SK-N-MC (cell line): ENCODE data around the gene SERINC3.

Source experiments
- DNase-seq: peaks from one replicate; pipeline ENCODE4 v3.0.0-alpha.2; 2011; ENCODE audit warnings: low read depth, low spot score
- H3K27ac ChIP-seq: fragments of 200-600 bp; sonication (generic); 2 replicates; pipeline ENCODE4 v1.5.1; 2016; ENCODE audit warnings: mixed run types
- H3K36me3 ChIP-seq: fragments of 200-600 bp; sonication (generic); 2 replicates; pipeline ENCODE4 v1.6.1; 2017; ENCODE audit warnings: antibody characterized with exemption, low read length, mixed read lengths; ENCODE audit not compliant: insufficient read depth
- H3K4me3 ChIP-seq: fragments of 200-600 bp; sonication (generic); 2 replicates; pipeline ENCODE4 v1.5.1; 2016
- H3K9ac ChIP-seq: fragments of 200-600 bp; sonication (generic); 2 replicates; pipeline ENCODE4 v1.8.0; 2017; ENCODE audit warnings: mixed run types, mixed read lengths; ENCODE audit not compliant: insufficient read length
- H3K9me3 ChIP-seq: fragments of 200-600 bp; sonication (generic); 2 replicates; pipeline ENCODE4 v1.6.1; 2017; ENCODE audit warnings: low read depth, mild to moderate bottlenecking, antibody characterized with exemption, low read length, moderate library complexity, mixed read lengths
- EZH2 ChIP-seq: fragments of 200-600 bp; sonication (generic); IDR thresholded peaks from one replicate; pipeline ENCODE4 v1.6.1; 2017; ENCODE audit warnings: antibody characterized with exemption
- FOXP2 ChIP-seq: optimal IDR thresholded peaks from 2 replicates; pipeline ENCODE3; 2011; ENCODE audit warnings: mild to moderate bottlenecking, moderate library complexity; ENCODE audit not compliant: insufficient read depth; ENCODE audit errors: extremely low read length, control extremely low read depth
- POLR2AphosphoS5 ChIP-seq: IDR thresholded peaks from 2 replicates; pipeline ENCODE4 v1.6.1; 2012; ENCODE audit warnings: mild to moderate bottlenecking, low read depth, low read length, borderline replicate concordance

The SERINC3 gene

GRCh38 chr20:44526129-44526528 is 4.3 kb upstream of the SERINC3 start:
- no peak for TF ChIP-seq EZH2
- TF ChIP-seq FOXP2, result no peak
- TF ChIP-seq POLR2AphosphoS5, result no peak
- DNase-seq, result no peak
- Histone ChIP-seq H3K4me3 (no peak overlapping the region), H3K36me3 (no peaks in the 10 kb centered on the region), H3K9me3 (no peaks in the 10 kb centered on the region), H3K27ac (no peak overlapping the region), H3K9ac (no peak overlapping the region)

GRCh38 chr20:44523746-44524145 is 1.9 kb upstream of the SERINC3 start:
- Histone ChIP-seq H3K9ac (no peak overlapping the region), H3K27ac (no peak overlapping the region)
- TF ChIP-seq FOXP2 (no peak), POLR2AphosphoS5 (no peak), EZH2 (no peak)

GRCh38 chr20:44522841-44523240 is 971 bp upstream of the SERINC3 start:
- TF ChIP-seq POLR2AphosphoS5 (no peak), EZH2 (no peak), FOXP2 (no peak)
- no peak overlapping the region for H3K27ac ChIP-seq
- no peak overlapping the region for H3K9ac ChIP-seq
- H3K36me3 ChIP-seq, result 0 out of 2 replicates have a peak, but pooled peaks cover 2% of the 10 kb centered on the region
- no peaks in the 10 kb centered on the region for H3K9me3 ChIP-seq
- no peak for DNase-seq
- H3K4me3 ChIP-seq, result no peak overlapping the region

More at GRCh38 chr20:44523746-44524145, 1.9 kb upstream of the SERINC3 start:
- Histone ChIP-seq H3K4me3 (no peak overlapping the region), H3K9me3 (no peaks in the 10 kb centered on the region), H3K36me3 (0 out of 2 replicates have a peak, but pooled peaks cover 2% of the 10 kb centered on the region)
- no peak for DNase-seq

GRCh38 chr20:44520881-44521280 is 989 bp downstream of the SERINC3 start:
- no peak for DNase-seq
- H3K36me3 ChIP-seq, result 0 out of 2 replicates have a peak, but pooled peaks cover 2% of the 10 kb centered on the region
- no peak overlapping the region for H3K27ac ChIP-seq
- TF ChIP-seq POLR2AphosphoS5, result no peak
- no peak for TF ChIP-seq EZH2
- TF ChIP-seq FOXP2, result no peak
- H3K9ac ChIP-seq, result peak overlapping the region; percentile 96
- no peaks in the 10 kb centered on the region for H3K9me3 ChIP-seq
- peak overlapping the region; percentile 97 for H3K4me3 ChIP-seq

- no peak overlapping the region for H3K27ac ChIP-seq
- H3K4me3 ChIP-seq, result no peak overlapping the region
- DNase-seq, result no peak
- no peaks in the 10 kb centered on the region for H3K9me3 ChIP-seq
- no peak overlapping the region for H3K9ac ChIP-seq
- H3K36me3 ChIP-seq, result peaks cover 2% of the 10 kb centered on the region; the same call in 1 of the 2 replicates
- no peak for TF ChIP-seq POLR2AphosphoS5
- no peak for TF ChIP-seq EZH2
- TF ChIP-seq FOXP2, result no peak
Observed at GRCh38 chr20:44518248-44518647, 3.6 kb downstream of the SERINC3 start.

GRCh38 chr20:44517454-44517853 is 4.4 kb downstream of the SERINC3 start:
- DNase-seq, result no peak
- no peak overlapping the region for H3K9ac ChIP-seq
- TF ChIP-seq FOXP2, result no peak
- no peak for TF ChIP-seq POLR2AphosphoS5
- no peak for TF ChIP-seq EZH2
- H3K9me3 ChIP-seq, result no peaks in the 10 kb centered on the region
- no peak overlapping the region for H3K4me3 ChIP-seq
- no peak overlapping the region for H3K27ac ChIP-seq
- H3K36me3 ChIP-seq, result peaks cover 2% of the 10 kb centered on the region; the same call in 1 of the 2 replicates

GRCh38 chr20:44516491-44516890 is 5.4 kb downstream of the SERINC3 start:
- Histone ChIP-seq H3K36me3 (peaks cover 2% of the 10 kb centered on the region; the same call in 1 of the 2 replicates), H3K27ac (no peak overlapping the region), H3K9ac (no peak overlapping the region), H3K4me3 (no peak overlapping the region), H3K9me3 (no peaks in the 10 kb centered on the region)
- DNase-seq, result no peak
- no peak for TF ChIP-seq POLR2AphosphoS5
- TF ChIP-seq FOXP2, result no peak
- TF ChIP-seq EZH2, result no peak

GRCh38 chr20:44513871-44514270 is 8.0 kb downstream of the SERINC3 start:
- H3K9me3 ChIP-seq, result no peaks in the 10 kb centered on the region
- TF ChIP-seq FOXP2 (no peak), EZH2 (no peak), POLR2AphosphoS5 (no peak)
- H3K36me3 ChIP-seq, result peaks cover 22% of the 10 kb centered on the region
- H3K4me3 ChIP-seq, result no peak overlapping the region
- H3K9ac ChIP-seq, result no peak overlapping the region
- DNase-seq, result no peak
- no peak overlapping the region for H3K27ac ChIP-seq

- Histone ChIP-seq H3K9ac (no peak overlapping the region), H3K36me3 (peaks cover 47% of the 10 kb centered on the region), H3K4me3 (no peak overlapping the region), H3K9me3 (no peaks in the 10 kb centered on the region), H3K27ac (no peak overlapping the region)
- DNase-seq, result no peak
- no peak for TF ChIP-seq EZH2
- no peak for TF ChIP-seq POLR2AphosphoS5
- TF ChIP-seq FOXP2, result no peak
Observed at GRCh38 chr20:44509762-44510161, 12.1 kb downstream of the SERINC3 start.
